Parathyroid adenoma (tissue), 2 donors: Measurements from ENCODE around the gene MAFF.
A peak's percentile ranks its signal among the peaks of the same experiment; 100 is the strongest.

Experiments used
- H2AFZ ChIP-seq: fragments of 300-600 bp; sonication (generic); one replicate; pipeline ENCODE4 v1.7.0; 2017; ENCODE audit warnings: antibody characterized with exemption, mild to moderate bottlenecking
- H3K27ac ChIP-seq: fragments of 300-600 bp; sonication (generic); one replicate; pipeline ENCODE4 v1.7.0; 2017
- H3K27me3 ChIP-seq: fragments of 300-600 bp; sonication (generic); one replicate; pipeline ENCODE4 v1.7.0; 2017; ENCODE audit warnings: low read length; ENCODE audit not compliant: control insufficient read depth, insufficient read depth
- H3K36me3 ChIP-seq: fragments of 300-600 bp; sonication (generic); one replicate; pipeline ENCODE4 v1.7.0; 2017; ENCODE audit warnings: low read length; ENCODE audit not compliant: control insufficient read depth, insufficient read depth
- H3K4me1 ChIP-seq: fragments of 300-600 bp; sonication (generic); one replicate; pipeline ENCODE4 v1.7.0; 2017; ENCODE audit warnings: control low read depth
- H3K4me2 ChIP-seq: fragments of 300-600 bp; sonication (generic); one replicate; pipeline ENCODE4 v1.7.0; 2017; ENCODE audit warnings: low read length
- H3K4me3 ChIP-seq: fragments of 300-600 bp; sonication (generic); one replicate; pipeline ENCODE4 v1.7.0; 2017; ENCODE audit warnings: low read depth, low read length
- H3K79me2 ChIP-seq: fragments of 300-600 bp; sonication (generic); one replicate; pipeline ENCODE4 v1.7.0; 2017; ENCODE audit warnings: control low read depth
- H3K9ac ChIP-seq: fragments of 300-600 bp; sonication (generic); one replicate; pipeline ENCODE4 v1.7.0; 2017; ENCODE audit warnings: mild to moderate bottlenecking
- H3K9me3 ChIP-seq: fragments of 300-600 bp; sonication (generic); one replicate; pipeline ENCODE4 v1.7.0; 2017; ENCODE audit warnings: low read length; ENCODE audit not compliant: control insufficient read depth
- CTCF ChIP-seq: fragments of 300-600 bp; sonication (generic); IDR thresholded peaks from one replicate; pipeline ENCODE4 v1.7.0; 2017; ENCODE audit warnings: antibody characterized with exemption, mild to moderate bottlenecking
- donor health status: primary hyperparathyroidism.

MAFF gene

DNA sequence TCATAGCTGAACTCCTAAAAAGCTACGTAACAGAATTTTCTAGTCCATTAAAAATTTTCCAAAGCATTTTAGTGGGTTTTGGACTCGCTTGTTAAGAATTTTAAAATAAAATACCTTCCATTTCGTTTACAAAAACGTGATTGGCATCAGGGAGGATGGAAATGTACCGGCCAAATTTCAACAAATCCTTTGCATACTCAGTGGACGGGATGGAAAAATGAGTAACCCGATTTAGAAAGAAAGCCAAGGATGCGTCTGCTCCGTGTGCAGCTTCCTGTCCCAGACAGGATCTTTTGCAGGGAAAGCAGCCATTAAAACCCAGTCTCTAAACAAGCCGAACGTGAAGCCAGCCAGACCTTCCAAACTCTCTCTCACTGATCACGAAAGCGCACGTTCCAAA lies 55.4 kb downstream of the MAFF start:
- no peak overlapping the region for H2AFZ ChIP-seq
- H3K9ac ChIP-seq = no peak overlapping the region
- peaks cover 12% of the 10 kb centered on the region for H3K79me2 ChIP-seq
- H3K36me3 ChIP-seq = no peaks in the 10 kb centered on the region
- TF ChIP-seq CTCF = no peak
- H3K27me3 ChIP-seq = no peaks in the 10 kb centered on the region
- peak overlapping the region; percentile 53 for H3K27ac ChIP-seq
- no peaks in the 10 kb centered on the region for H3K9me3 ChIP-seq
- no peak overlapping the region for H3K4me3 ChIP-seq
- H3K4me1 ChIP-seq = no peaks in the 10 kb centered on the region
- no peak overlapping the region for H3K4me2 ChIP-seq

DNA sequence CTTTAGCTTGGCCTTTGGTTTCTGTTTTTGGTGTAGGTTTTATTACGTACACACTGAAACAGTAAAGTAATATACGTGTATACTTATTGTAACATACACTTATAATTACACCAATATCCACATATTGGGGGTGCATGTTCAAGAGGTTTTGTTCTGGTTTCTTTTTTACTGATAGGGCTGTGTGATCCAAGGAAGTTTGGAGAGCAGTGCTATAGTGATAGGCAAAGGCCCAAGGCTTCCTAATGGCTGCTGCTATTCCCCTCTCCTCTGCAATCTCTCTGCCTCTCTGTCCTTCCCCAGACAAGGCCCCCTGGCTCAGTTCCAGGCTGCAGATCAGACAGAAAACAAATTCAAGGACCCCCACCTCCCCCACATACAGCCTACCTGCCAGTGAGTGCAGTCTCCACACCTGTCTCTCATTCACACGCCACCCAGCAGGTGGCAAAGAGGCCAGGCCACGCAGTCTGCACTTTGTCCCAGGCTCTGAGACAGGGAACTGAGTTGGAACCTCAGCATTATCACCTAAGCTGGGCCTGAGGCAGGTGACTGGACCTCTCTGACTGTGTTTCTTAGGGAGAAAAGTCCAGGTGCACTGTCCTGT lies 56.0 kb downstream of the MAFF start:
- no peak overlapping the region for H3K9ac ChIP-seq
- no peak overlapping the region for H3K4me3 ChIP-seq
- no peak for TF ChIP-seq CTCF
- no peaks in the 10 kb centered on the region for H3K27me3 ChIP-seq
- H3K27ac ChIP-seq = peak overlapping the region; percentile 74
- H2AFZ ChIP-seq = no peak overlapping the region
- H3K79me2 ChIP-seq = peaks cover 8% of the 10 kb centered on the region
- H3K4me1 ChIP-seq = no peaks in the 10 kb centered on the region
- no peaks in the 10 kb centered on the region for H3K36me3 ChIP-seq
- no peak overlapping the region for H3K4me2 ChIP-seq
- H3K9me3 ChIP-seq = no peaks in the 10 kb centered on the region

DNA sequence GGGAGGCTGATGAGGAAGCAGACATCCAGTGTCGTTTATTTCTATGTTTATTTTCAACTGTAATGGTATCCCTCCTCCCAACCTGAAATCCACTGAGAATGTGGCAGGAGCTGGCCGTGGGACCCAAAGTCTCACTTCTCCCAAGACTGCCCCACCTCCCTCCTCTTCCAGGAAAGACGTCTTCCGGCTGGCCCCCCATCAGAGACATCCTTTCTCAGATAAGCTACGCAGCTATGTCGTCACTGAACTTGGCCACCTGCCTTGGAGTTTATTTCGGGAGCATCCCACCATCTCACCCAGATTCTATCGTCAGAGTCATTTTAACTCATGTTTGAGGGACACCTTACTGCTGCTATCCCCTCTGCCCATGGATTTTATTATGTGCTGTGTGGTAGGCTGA lies 57.1 kb downstream of the MAFF start:
- H3K27me3 ChIP-seq = no peaks in the 10 kb centered on the region
- no peak overlapping the region for H3K4me2 ChIP-seq
- peaks cover 8% of the 10 kb centered on the region for H3K79me2 ChIP-seq
- H3K27ac ChIP-seq = peak overlapping the region; percentile 75
- TF ChIP-seq CTCF = no peak
- no peak overlapping the region for H3K9ac ChIP-seq
- H3K4me1 ChIP-seq = no peaks in the 10 kb centered on the region
- no peak overlapping the region for H3K4me3 ChIP-seq
- no peaks in the 10 kb centered on the region for H3K9me3 ChIP-seq
- H3K36me3 ChIP-seq = no peaks in the 10 kb centered on the region
- no peak overlapping the region for H2AFZ ChIP-seq

DNA sequence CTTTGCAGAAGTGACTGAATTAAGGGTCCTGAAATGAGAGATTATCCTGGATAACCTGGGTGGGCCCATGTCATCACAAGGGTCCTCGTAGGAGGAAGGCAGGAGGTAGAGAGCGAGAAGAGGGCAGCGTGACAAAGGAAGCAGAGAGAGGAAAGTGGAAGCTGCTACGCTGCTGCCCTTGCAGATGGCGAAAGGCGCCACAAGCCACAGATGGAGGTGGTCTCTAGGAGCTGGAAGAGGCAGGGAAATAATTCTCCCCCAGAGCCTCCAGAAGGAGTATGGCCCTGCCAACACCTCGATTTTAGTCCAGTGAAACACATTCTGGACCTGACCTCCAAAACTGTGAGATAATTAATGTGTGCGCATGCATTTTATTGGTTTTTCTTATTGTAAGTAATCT lies 57.6 kb downstream of the MAFF start:
- Histone ChIP-seq H2AFZ (no peak overlapping the region), H3K27me3 (no peaks in the 10 kb centered on the region), H3K4me1 (no peaks in the 10 kb centered on the region), H3K9me3 (no peaks in the 10 kb centered on the region), H3K36me3 (no peaks in the 10 kb centered on the region), H3K79me2 (peaks cover 8% of the 10 kb centered on the region), H3K4me2 (no peak overlapping the region), H3K9ac (no peak overlapping the region), H3K4me3 (no peak overlapping the region), H3K27ac (peak overlapping the region; percentile 75)
- no peak for TF ChIP-seq CTCF
